Keratinocyte (primary cell): ENCODE measurements around the gene LRRC71. TPM values are rescaled to one million over a fixed set of nuclear protein-coding genes. Genes with fewer than 3 reads are reported as not detected.

Source experiments
- DNase-seq: peaks from one replicate; pipeline ENCODE4 v3.0.0-alpha.2; 2011; ENCODE audit warnings: low read depth, missing footprints, low spot score
- FAIRE-seq: peaks from 2 replicates; lab custom pipeline; 2011; peaks lifted over from hg19 to GRCh38; lab: Jason Lieb, UNC
- H2AFZ ChIP-seq: 2 replicates; pipeline ENCODE4 v1.6.0; 2012; ENCODE audit warnings: low read length, control low read depth, inconsistent platforms; ENCODE audit not compliant: control insufficient read depth
- H3K27ac ChIP-seq: 2 replicates; pipeline ENCODE4 v1.5.1; 2011; ENCODE audit warnings: low read length; ENCODE audit not compliant: control insufficient read depth, insufficient read depth
- H3K27me3 ChIP-seq: 3 replicates; pipeline ENCODE4 v1.6.0; 2011; ENCODE audit warnings: low read length; ENCODE audit not compliant: control insufficient read depth, insufficient read depth; ENCODE audit errors: extremely low read depth
- H3K36me3 ChIP-seq, 2 experiments: 2 replicates in 1 of 2; 3 replicates in 1 of 2; pipeline ENCODE4 v1.5.1; 2011; ENCODE audit warnings: low read length in 2 of 2, mild to moderate bottlenecking in 1 of 2; ENCODE audit not compliant: control insufficient read depth in 2 of 2, insufficient read depth in 2 of 2; ENCODE audit errors: extremely low read depth in 1 of 2
- H3K4me1 ChIP-seq: 3 replicates; pipeline ENCODE4 v1.5.1; 2011; ENCODE audit warnings: low read length; ENCODE audit not compliant: control insufficient read depth, insufficient read depth; ENCODE audit errors: extremely low read depth
- H3K4me2 ChIP-seq: 3 replicates; pipeline ENCODE4 v1.6.0; 2011; ENCODE audit warnings: low read depth, low read length; ENCODE audit not compliant: control insufficient read depth, insufficient read depth; ENCODE audit errors: extremely low read depth
- H3K4me3 ChIP-seq, 3 experiments: fragments of 200-600 bp in 1 of 3; sonication (generic) in 1 of 3; 2 replicates in 2 of 3; 3 replicates in 1 of 3; pipeline ENCODE4 v1.5.1; 2011 to 2016; ENCODE audit warnings: low read length in 3 of 3, mild to moderate bottlenecking in 3 of 3, control low read depth in 2 of 3, inconsistent platforms in 1 of 3, low read depth in 1 of 3, mixed read lengths in 1 of 3, mixed run types in 1 of 3, moderate library complexity in 1 of 3; ENCODE audit not compliant: control insufficient read depth in 2 of 3, insufficient read depth in 2 of 3; ENCODE audit errors: extremely low read depth in 1 of 3
- H3K79me2 ChIP-seq: 2 replicates; pipeline ENCODE4 v1.6.0; 2012; ENCODE audit warnings: low read length; ENCODE audit not compliant: control insufficient read depth, insufficient read depth
- H3K9ac ChIP-seq: 3 replicates; pipeline ENCODE4 v1.6.0; 2011; ENCODE audit warnings: low read length; ENCODE audit not compliant: control insufficient read depth, insufficient read depth; ENCODE audit errors: extremely low read depth
- H3K9me1 ChIP-seq: 3 replicates; pipeline ENCODE4 v1.6.0; 2011; ENCODE audit warnings: low read length; ENCODE audit not compliant: control insufficient read depth, insufficient read depth; ENCODE audit errors: extremely low read depth
- H3K9me3 ChIP-seq: 2 replicates; pipeline ENCODE4 v1.5.1; 2012; ENCODE audit warnings: low read depth, low read length; ENCODE audit not compliant: control insufficient read depth
- H4K20me1 ChIP-seq: 3 replicates; pipeline ENCODE4 v1.6.0; 2011; ENCODE audit warnings: low read length; ENCODE audit not compliant: control insufficient read depth, insufficient read depth; ENCODE audit errors: extremely low read depth
- CTCF ChIP-seq, 3 experiments: IDR thresholded peaks in 1 of 3; conservative IDR thresholded peaks in 1 of 3; optimal IDR thresholded peaks in 1 of 3; 2 replicates in 2 of 3; 3 replicates in 1 of 3; pipeline versions ENCODE3 to v1.5.1; 2011; ENCODE audit warnings: low read length in 3 of 3, mild to moderate bottlenecking in 3 of 3, moderate library complexity in 2 of 3, control low read depth in 1 of 3, inconsistent platforms in 1 of 3; ENCODE audit not compliant: insufficient read depth in 2 of 3; ENCODE audit errors: extremely low read depth in 1 of 3
- EZH2 ChIP-seq: IDR thresholded peaks from one replicate; pipeline ENCODE4 v1.6.1; 2012; ENCODE audit warnings: inconsistent platforms, mild to moderate bottlenecking, low read length, moderate library complexity
- dilution Hi-C: fragments of 300-500 bp; cut with MboI; formaldehyde crosslinking; loops from one replicate; pipeline ENCODE4 v1.7.0; 2020; ENCODE audit warnings: low sequenced_read_pairs; ENCODE audit not compliant: extremely low pct_ligation_motif_present
- polyA plus RNA-seq, 5 experiments: library from polyadenylated mRNA; depleted of rRNA in 3 of 5; stranded (reverse) in 3 of 5; stranded (forward) in 1 of 5; unstranded in 1 of 5; fragments of >200 nt; gene quantifications; 1 replicate in 1 of 5; 2 replicates in 3 of 5; 3 replicates in 1 of 5; pipeline versions ENCODE4 v1.2.1 to v1.2.3, GENCODE V29; 2011 to 2012; ENCODE audit warnings: missing spikeins in 2 of 5, low read depth in 1 of 5, low replicate concordance in 1 of 5

Gene LRRC71
- polyA plus RNA-seq, 1 donor (not counting 4 experiments of a cell fraction or from before 2014, with no cell fraction given) = not detected

- no peak overlapping the region for H3K27ac ChIP-seq
- FAIRE-seq (no peak), DNase-seq (no peak)
- H3K4me3 ChIP-seq = no peak overlapping the region
- H3K27me3 ChIP-seq = no peaks in the 10 kb centered on the region
- dilution Hi-C loops = no loop called here
- no peak for TF ChIP-seq EZH2
- TF ChIP-seq CTCF (optimal IDR thresholded peaks at IDR 0.05 in 1 of 3, IDR thresholded peaks at IDR 0.05 in 1 of 3, conservative IDR thresholded peaks at IDR 0.05 in 1 of 3; ENCODE audit: extremely low read depth in 1 of 3, insufficient read depth in 2 of 3, low read length in 3 of 3) = no peak
- no peak overlapping the region for H2AFZ ChIP-seq
- H3K9me1 ChIP-seq = no peaks in the 10 kb centered on the region
- H4K20me1 ChIP-seq = no peaks in the 10 kb centered on the region
- no peaks in the 10 kb centered on the region for H3K79me2 ChIP-seq
- peaks cover 33% of the 10 kb centered on the region for H3K4me1 ChIP-seq
- H3K9me3 ChIP-seq = no peaks in the 10 kb centered on the region
- H3K9ac ChIP-seq = no peak overlapping the region
- no peak overlapping the region for H3K4me2 ChIP-seq
- no peaks in the 10 kb centered on the region for H3K36me3 ChIP-seq
Observed at GRCh38 chr1:156898971-156899664, 21.3 kb upstream of the LRRC71 start.

DNA sequence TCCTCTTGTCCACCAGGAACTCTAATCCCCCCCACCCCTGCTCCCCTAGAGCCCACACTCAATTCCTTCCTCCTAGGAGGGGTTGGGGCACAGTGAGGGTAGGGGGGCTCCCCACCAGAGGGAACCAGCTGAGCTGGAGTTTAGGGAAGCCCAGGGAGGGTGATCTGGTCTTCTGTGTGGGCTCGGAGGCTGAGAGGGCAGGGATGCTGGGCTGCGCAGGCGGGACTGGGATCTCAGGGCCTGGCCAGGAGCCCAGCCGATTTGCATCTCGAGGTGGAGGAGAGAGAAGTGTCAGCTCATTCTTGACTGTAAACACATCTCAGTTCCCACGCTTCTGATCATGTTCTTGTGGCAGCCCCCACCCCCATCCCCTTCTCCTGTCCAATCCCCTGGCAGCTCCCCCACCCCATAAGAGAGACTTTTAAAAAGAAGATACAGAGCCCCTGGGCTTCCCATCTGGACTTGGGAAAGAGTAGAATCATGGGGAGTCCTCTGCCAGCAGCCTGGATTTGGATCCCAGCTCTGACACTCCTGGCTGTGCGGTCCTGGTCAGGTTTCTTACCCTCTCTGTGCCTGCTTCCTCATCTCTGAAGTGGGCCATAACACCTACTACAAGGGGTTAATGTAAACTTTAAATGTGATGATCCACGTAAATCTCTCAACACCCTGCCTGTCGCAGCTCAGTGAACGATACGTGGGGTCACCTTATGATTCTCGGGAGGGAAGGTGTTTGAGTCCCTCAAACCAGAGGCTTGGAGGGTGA is 20.3 kb upstream of the LRRC71 start:
- DNase-seq (no peak), FAIRE-seq (no peak)
- no peak overlapping the region for H3K9ac ChIP-seq
- no peaks in the 10 kb centered on the region for H3K9me1 ChIP-seq
- no peak overlapping the region for H3K4me2 ChIP-seq
- TF ChIP-seq EZH2 (no peak), CTCF (optimal IDR thresholded peaks at IDR 0.05 in 1 of 3, IDR thresholded peaks at IDR 0.05 in 1 of 3, conservative IDR thresholded peaks at IDR 0.05 in 1 of 3; ENCODE audit: extremely low read depth in 1 of 3, insufficient read depth in 2 of 3, low read length in 3 of 3) (no peak)
- H3K36me3 ChIP-seq = no peaks in the 10 kb centered on the region
- H3K4me1 ChIP-seq = peaks cover 33% of the 10 kb centered on the region
- H2AFZ ChIP-seq = no peak overlapping the region
- dilution Hi-C loops = no loop called here
- no peaks in the 10 kb centered on the region for H3K27me3 ChIP-seq
- no peaks in the 10 kb centered on the region for H3K79me2 ChIP-seq
- H3K4me3 ChIP-seq = no peak overlapping the region
- H3K9me3 ChIP-seq = no peaks in the 10 kb centered on the region
- no peak overlapping the region for H3K27ac ChIP-seq
- no peaks in the 10 kb centered on the region for H4K20me1 ChIP-seq
